PC-9 (cell line): ENCODE measurements around the gene OR5D18. TPM values are rescaled to one million over a fixed set of nuclear protein-coding genes. Genes with fewer than 3 reads are reported as not detected.

Experiments used
- total RNA-seq: library from RNA; stranded (reverse); gene quantifications from 2 replicates; pipeline ENCODE4 v1.2.3, GENCODE V29; 2021

The OR5D18 gene
- total RNA-seq, 1 experiment from 2014 or later, result not detected

Other genes with a start within 250 kb of the OR5D18 start
- not detected in 2 replicates for gene OR4C16, start 247.5 kb upstream of the OR5D18 start, total RNA-seq
- gene OR4C11, start 212.0 kb upstream of the OR5D18 start, total RNA-seq, result not detected in 2 replicates
- not detected in 2 replicates for gene OR4P4, start 184.5 kb upstream of the OR5D18 start, total RNA-seq
- gene OR4S2, start 171.3 kb upstream of the OR5D18 start, total RNA-seq, result not detected in 2 replicates
- gene OR4C6, start 157.4 kb upstream of the OR5D18 start, total RNA-seq, result not detected in 2 replicates
- gene OR5D13, start 46.2 kb upstream of the OR5D18 start, total RNA-seq, result not detected in 2 replicates
- not detected in 2 replicates for gene OR5D14, start 24.1 kb upstream of the OR5D18 start, total RNA-seq
- not detected in 2 replicates for gene OR5L1, start 8.3 kb upstream of the OR5D18 start, total RNA-seq
- gene OR5L2, start 7.6 kb downstream of the OR5D18 start, total RNA-seq, result not detected in 2 replicates
- gene OR5D16, start 19.1 kb downstream of the OR5D18 start, total RNA-seq, result not detected in 2 replicates
- not detected in 2 replicates for gene TRIM51, start 63.7 kb downstream of the OR5D18 start, total RNA-seq
- not detected in 2 replicates for gene OR5W2, start 95.0 kb downstream of the OR5D18 start, total RNA-seq
- gene OR5I1, start 116.8 kb downstream of the OR5D18 start, total RNA-seq, result not detected in 2 replicates
- gene OR10AG1, start 150.3 kb downstream of the OR5D18 start, total RNA-seq, result not detected in 2 replicates
- not detected in 2 replicates for gene OR5F1, start 175.0 kb downstream of the OR5D18 start, total RNA-seq
- gene OR5AS1, start 208.0 kb downstream of the OR5D18 start, total RNA-seq, result not detected in 2 replicates